Endothelial cell of umbilical vein (primary cell): ENCODE results near the gene CYP19A1. TPM values are rescaled to one million over a fixed set of nuclear protein-coding genes. Genes with fewer than 3 reads are reported as not detected.

Experiments used
- BruUV-seq: library from RNA; stranded (reverse); fragments of 400-500 nt; replicated peaks from 2 replicates; lab custom pipeline; 2021; lab: Mats Ljungman, UMichigan
- CTCF ChIA-PET: fragments of 300-600, 350-600 bp; sonication (Branson Sonifier 250); formaldehyde crosslinking; loops from one replicate; lab custom pipeline; 2021; ENCODE audit warnings: antibody characterized with exemption, inconsistent platforms; lab: Charles Lee
- POLR2A ChIA-PET: fragments of 300-600, 350-600 bp; sonication (Branson Sonifier 250); formaldehyde crosslinking; loops from one replicate; lab custom pipeline; 2021; ENCODE audit warnings: antibody characterized with exemption, inconsistent platforms; lab: Charles Lee
- DNase-seq: peaks from one replicate; pipeline ENCODE4 v3.0.0-alpha.2; 2011; ENCODE audit warnings: low read depth, low spot score
- FAIRE-seq: peaks from 2 replicates; lab custom pipeline; 2011; peaks lifted over from hg19 to GRCh38; lab: Jason Lieb, UNC
- H2AFZ ChIP-seq: 2 replicates; pipeline ENCODE4 v1.6.0; 2012; ENCODE audit warnings: low read depth, low read length, control low read depth, inconsistent platforms
- H3K27ac ChIP-seq: 2 replicates; pipeline ENCODE4 v1.5.1; 2011; ENCODE audit warnings: low read depth, mild to moderate bottlenecking, control low read depth, low read length, moderate library complexity; ENCODE audit not compliant: insufficient read depth
- H3K27me3 ChIP-seq, 2 experiments: 2 replicates each; pipeline versions ENCODE4 v1.6.0 to v1.6.1; 2011; ENCODE audit warnings: low read length in 2 of 2, mixed read lengths in 1 of 2; ENCODE audit not compliant: control insufficient read depth in 2 of 2, insufficient read depth in 2 of 2
- H3K36me3 ChIP-seq, 2 experiments: 2 replicates in 1 of 2; 3 replicates in 1 of 2; pipeline ENCODE4 v1.5.1; 2011; ENCODE audit warnings: low read length in 2 of 2, mild to moderate bottlenecking in 1 of 2, moderate library complexity in 1 of 2; ENCODE audit not compliant: control insufficient read depth in 2 of 2, insufficient read depth in 2 of 2; ENCODE audit errors: extremely low read depth in 1 of 2
- H3K4me1 ChIP-seq: 3 replicates; pipeline ENCODE4 v1.5.1; 2011; ENCODE audit warnings: mild to moderate bottlenecking, low read length; ENCODE audit not compliant: control insufficient read depth, insufficient read depth; ENCODE audit errors: extremely low read depth
- H3K4me2 ChIP-seq: 2 replicates; pipeline ENCODE4 v1.6.1; 2011; ENCODE audit warnings: low read length, control low read depth, mixed read lengths; ENCODE audit not compliant: insufficient read depth
- H3K4me3 ChIP-seq, 3 experiments: fragments of 200-600 bp in 1 of 3; sonication (generic), shearing (Covaris generic) in 1 of 3; replicated peaks in 1 of 3; 2 replicates each; pipeline ENCODE4 v1.5.1; 2011 to 2016; ENCODE audit warnings: control low read depth in 3 of 3, low read length in 3 of 3, mild to moderate bottlenecking in 2 of 3, inconsistent platforms in 1 of 3, low read depth in 1 of 3, moderate library complexity in 1 of 3; ENCODE audit not compliant: insufficient read depth in 1 of 3
- H3K79me2 ChIP-seq: 2 replicates; pipeline ENCODE4 v1.6.0; 2012; ENCODE audit warnings: low read length, inconsistent platforms; ENCODE audit not compliant: control insufficient read depth, insufficient read depth
- H3K9ac ChIP-seq: replicated peaks from 2 replicates; pipeline ENCODE3; 2011; ENCODE audit warnings: low read length, control low read depth; ENCODE audit not compliant: insufficient read depth; ENCODE audit errors: extremely low read depth
- H3K9me1 ChIP-seq: replicated peaks from 3 replicates; pipeline ENCODE4 v1.6.0; 2011; ENCODE audit warnings: mild to moderate bottlenecking, low read length; ENCODE audit not compliant: control insufficient read depth, insufficient read depth; ENCODE audit errors: extremely low read depth
- H3K9me3 ChIP-seq: replicated peaks from 2 replicates; pipeline ENCODE4 v1.5.1; 2012; ENCODE audit warnings: low read length, inconsistent platforms; ENCODE audit not compliant: control insufficient read depth, insufficient read depth
- H4K20me1 ChIP-seq: replicated peaks from 2 replicates; pipeline ENCODE3; 2011; ENCODE audit warnings: mild to moderate bottlenecking, low read length; ENCODE audit not compliant: control insufficient read depth, insufficient read depth; ENCODE audit errors: extremely low read depth
- CTCF ChIP-seq, 2 donors: IDR thresholded peaks; 1 replicate in 1 of 2; 2 replicates in 1 of 2; pipeline ENCODE4 v1.5.1; 2011; ENCODE audit warnings: low read length in 2 of 2, mild to moderate bottlenecking in 2 of 2, moderate library complexity in 2 of 2, control low read depth in 1 of 2, inconsistent platforms in 1 of 2, low read depth in 1 of 2; ENCODE audit not compliant: insufficient read depth in 1 of 2; ENCODE audit errors: extremely low read depth in 1 of 2
- EZH2 ChIP-seq: IDR thresholded peaks from 2 replicates; pipeline ENCODE4 v1.6.1; 2012; ENCODE audit warnings: borderline replicate concordance, low read depth, mild to moderate bottlenecking, moderate library complexity, low read length, inconsistent platforms; ENCODE audit not compliant: severe bottlenecking
- FOS ChIP-seq: IDR thresholded peaks from 2 replicates; pipeline ENCODE4 v1.6.1; 2011; ENCODE audit warnings: mild to moderate bottlenecking, low read length, moderate library complexity, borderline replicate concordance; ENCODE audit not compliant: insufficient read depth
- GATA2 ChIP-seq: IDR thresholded peaks from 2 replicates; pipeline ENCODE4 v1.7.0; 2011; ENCODE audit warnings: low read depth, mild to moderate bottlenecking, moderate library complexity, mixed read lengths, low read length; ENCODE audit not compliant: insufficient read length, insufficient read depth
- JUN ChIP-seq: IDR thresholded peaks from 2 replicates; pipeline ENCODE4 v1.6.1; 2011; ENCODE audit warnings: borderline replicate concordance, low read depth; ENCODE audit not compliant: insufficient read length, insufficient read depth
- MAX ChIP-seq: IDR thresholded peaks from 2 replicates; pipeline ENCODE4 v1.6.1; 2011; ENCODE audit not compliant: insufficient read depth, insufficient read length
- MYC ChIP-seq: IDR thresholded peaks from one replicate; pipeline ENCODE4 v1.6.1; 2011; ENCODE audit warnings: mild to moderate bottlenecking, low read depth, low read length
- POLR2A ChIP-seq: IDR thresholded peaks from 2 replicates; pipeline ENCODE4 v1.6.1; 2012; ENCODE audit warnings: low read depth, mild to moderate bottlenecking, control low read depth, low read length
- POLR2AphosphoS5 ChIP-seq: IDR thresholded peaks from 2 replicates; pipeline ENCODE4 v1.6.1; 2012; ENCODE audit warnings: low read depth, mild to moderate bottlenecking, control low read depth, low read length, moderate library complexity; ENCODE audit not compliant: insufficient read depth
- dilution Hi-C: fragments of 300-500 bp; cut with MboI; formaldehyde crosslinking; loops from one replicate; pipeline ENCODE4 v1.15.0; 2019; ENCODE audit warnings: low sequenced_read_pairs; ENCODE audit not compliant: extremely low pct_ligation_motif_present
- intact Hi-C: fragments of 100-400 bp; cut with micrococcal nuclease; formaldehyde crosslinking; loops from one replicate; pipeline ENCODE4 v1.10.0; 2022
- polyA plus RNA-seq, 4 experiments: library from polyadenylated mRNA; depleted of rRNA in 3 of 4; stranded (reverse) in 3 of 4; unstranded in 1 of 4; fragments of >200 nt; gene quantifications; 2 replicates each; pipeline versions ENCODE4 v1.2.1 to v1.2.3, GENCODE V29; 2011 to 2012; ENCODE audit warnings: missing spikeins in 1 of 4
- total RNA-seq: library from RNA; stranded (reverse); gene quantifications from 2 replicates; pipeline ENCODE4 v1.2.3, GENCODE V29; 2021

The CYP19A1 gene
- total and polyA plus RNA-seq, 2 donors (not counting 3 experiments of a cell fraction or from before 2014, with no cell fraction given) = not detected

GRCh38 chr15:51378406-51378805, 40.0 kb upstream of the CYP19A1 start:
- ChIA-PET CTCF (interaction anchor here (1.0 to 10.1 kb wide), 8 partner anchors 10 to 464 kb away, joined by 3 to 230 read pairs (median 8); no protein-coding TSS in a partner anchor), POLR2A (no interaction called here)
- H3K27ac ChIP-seq = no peak overlapping the region
- H3K9me1 ChIP-seq = no peaks in the 10 kb centered on the region
- no peak overlapping the region for H2AFZ ChIP-seq
- H3K36me3 ChIP-seq = no peaks in the 10 kb centered on the region
- no peaks in the 10 kb centered on the region for H3K4me1 ChIP-seq
- no peak overlapping the region for H3K4me2 ChIP-seq
- H3K4me3 ChIP-seq = no peak overlapping the region
- TF ChIP-seq JUN = no peak
- no peak for TF ChIP-seq POLR2A
- no peak for TF ChIP-seq EZH2
- no peak for TF ChIP-seq POLR2AphosphoS5
- no peak for TF ChIP-seq CTCF (IDR thresholded peaks at IDR 0.05; ENCODE audit: extremely low read depth in 1 of 2, insufficient read depth in 1 of 2, low read depth in 1 of 2, low read length in 2 of 2)
- no peak for TF ChIP-seq MAX
- TF ChIP-seq MYC = no peak
- TF ChIP-seq FOS = no peak
- no peak for TF ChIP-seq GATA2
- intact Hi-C loops = no loop called here
- DNase-seq (no peak), FAIRE-seq (no peak)
- H3K9ac ChIP-seq = no peak overlapping the region
- no TSS peak for BruUV-seq
- no peaks in the 10 kb centered on the region for H4K20me1 ChIP-seq
- H3K79me2 ChIP-seq = no peaks in the 10 kb centered on the region
- dilution Hi-C loops = no loop called here
- peaks cover 52 to 58% of the 10 kb centered on the region in 2 experiments for H3K27me3 ChIP-seq
- H3K9me3 ChIP-seq = no peaks in the 10 kb centered on the region
